HepG2 (cell line): ENCODE results near the gene SMAD3. TPM values are rescaled to one million over a fixed set of nuclear protein-coding genes. Genes with fewer than 3 reads are reported as not detected.

Source experiments
- ATAC-seq: fragments of 200-7000 bp; cut with Tn5 transposase; 3 replicates; pipeline ENCODE4 v1.9.1; 2020; ENCODE audit warnings: mild to moderate bottlenecking, moderate library complexity
- BruUV-seq: library from RNA; stranded (reverse); fragments of 400-500 nt; replicated peaks from 2 replicates; lab custom pipeline; 2021; lab: Mats Ljungman, UMichigan
- CTCF ChIA-PET: fragments of 300-600 bp; formaldehyde crosslinking; extraction: SDS; loops from one replicate; lab custom pipeline; 2021; ENCODE audit warnings: low total read pairs, inconsistent platforms, low intra/inter-chr PET ratio; lab: Yijun Ruan, JAX
- POLR2A ChIA-PET: fragments of 350-600 bp; sonication (Branson Sonifier 250); formaldehyde crosslinking; loops from one replicate; lab custom pipeline; 2020; ENCODE audit warnings: antibody characterized with exemption, inconsistent platforms; lab: Yijun Ruan, JAX
- DNase-seq: peaks from one replicate; pipeline ENCODE4 v3.0.0-alpha.2; 2015; ENCODE audit warnings: low spot score
- FAIRE-seq: peaks from 3 replicates; lab custom pipeline; 2011; peaks lifted over from hg19 to GRCh38; lab: Jason Lieb, UNC
- H2AFZ ChIP-seq: one replicate; pipeline ENCODE4 v1.6.1; 2011; ENCODE audit warnings: low read length, inconsistent platforms
- H3K27ac ChIP-seq: fragments of 300-600 bp; 3 replicates; pipeline ENCODE4 v1.8.0; 2011; ENCODE audit warnings: mixed run types, mild to moderate bottlenecking, mixed read lengths, low read length, inconsistent platforms; ENCODE audit not compliant: insufficient read depth; ENCODE audit errors: extremely low read length
- H3K27me3 ChIP-seq, 2 experiments: fragments of 200-600 bp in 1 of 2; 2 replicates in 1 of 2; 3 replicates in 1 of 2; pipeline versions ENCODE4 v1.6.0 to v1.8.0; 2011; ENCODE audit warnings: low read length in 2 of 2, mild to moderate bottlenecking in 2 of 2, moderate library complexity in 2 of 2, inconsistent platforms in 1 of 2; ENCODE audit not compliant: insufficient read depth in 2 of 2, control insufficient read depth in 1 of 2
- H3K36me3 ChIP-seq, 2 experiments: fragments of 200-600 bp in 1 of 2; replicated peaks in 1 of 2; 2 replicates in 1 of 2; 3 replicates in 1 of 2; pipeline versions ENCODE4 v1.5.1 to v1.8.0; 2011; ENCODE audit warnings: low read length in 2 of 2, inconsistent platforms in 1 of 2; ENCODE audit not compliant: insufficient read depth in 2 of 2, control insufficient read depth in 1 of 2
- H3K4me1 ChIP-seq: 2 replicates; pipeline ENCODE4 v1.5.1; 2012; ENCODE audit warnings: low read length, inconsistent platforms; ENCODE audit not compliant: insufficient read depth
- H3K4me2 ChIP-seq: 2 replicates; pipeline ENCODE4 v1.6.0; 2011; ENCODE audit warnings: low read depth, low read length, inconsistent platforms
- H3K4me3 ChIP-seq, 3 experiments: fragments of 200-600 bp in 1 of 3; sonication (generic), shearing (Covaris generic) in 1 of 3; replicated peaks in 1 of 3; 2 replicates each; pipeline ENCODE4 v1.5.1; 2011 to 2016; ENCODE audit warnings: low read length in 3 of 3, inconsistent platforms in 2 of 3, low read depth in 2 of 3, mild to moderate bottlenecking in 2 of 3, control low read depth in 1 of 3, mixed read lengths in 1 of 3; ENCODE audit not compliant: insufficient read depth in 1 of 3
- H3K79me2 ChIP-seq: one replicate; pipeline ENCODE4 v1.6.1; 2011; ENCODE audit warnings: low read length, inconsistent platforms; ENCODE audit not compliant: insufficient read depth
- H3K9ac ChIP-seq: 2 replicates; pipeline ENCODE4 v1.6.0; 2011; ENCODE audit warnings: mild to moderate bottlenecking, low read depth, low read length, inconsistent platforms; ENCODE audit not compliant: insufficient read depth
- H3K9me3 ChIP-seq: 2 replicates; pipeline ENCODE4 v1.5.1; 2012; ENCODE audit warnings: mild to moderate bottlenecking, low read length
- H4K20me1 ChIP-seq: 2 replicates; pipeline ENCODE4 v1.6.0; 2011; ENCODE audit warnings: inconsistent platforms, mild to moderate bottlenecking, low read length, moderate library complexity; ENCODE audit not compliant: insufficient read depth
- ARNT ChIP-seq: fragments of 450-650 bp; IDR thresholded peaks from 2 replicates; pipeline ENCODE4 v1.6.1; 2017
- FOSL2 ChIP-seq: sonication (generic); formaldehyde crosslinking; IDR thresholded peaks from 2 replicates; pipeline ENCODE4 v1.4.0; 2020; ENCODE audit warnings: missing genetic modification reagents
- MEIS2 ChIP-seq: sonication (generic); formaldehyde crosslinking; IDR thresholded peaks from 2 replicates; pipeline ENCODE4 v1.9.0; 2021; ENCODE audit warnings: mild to moderate bottlenecking, missing genetic modification reagents
- NR2C2 ChIP-seq: sonication (generic); formaldehyde crosslinking; IDR thresholded peaks from 2 replicates; pipeline ENCODE4 v1.4.0; 2020; ENCODE audit warnings: missing genetic modification reagents, mild to moderate bottlenecking, moderate library complexity, borderline replicate concordance
- TGIF2 ChIP-seq: IDR thresholded peaks from 2 replicates; pipeline ENCODE4 v1.6.1; 2016; ENCODE audit warnings: control low read depth, missing compliant biosample characterization
- TRIM24 ChIP-seq: sonication (generic); formaldehyde crosslinking; IDR thresholded peaks from 2 replicates; pipeline ENCODE4 v1.8.0; 2022; ENCODE audit warnings: mild to moderate bottlenecking, missing genetic modification reagents
- WIZ ChIP-seq: sonication (generic); formaldehyde crosslinking; IDR thresholded peaks from 2 replicates; pipeline ENCODE4 v1.5.1; 2020; ENCODE audit warnings: mild to moderate bottlenecking, missing genetic modification reagents
- ZBTB3 ChIP-seq: sonication (generic); formaldehyde crosslinking; IDR thresholded peaks from 2 replicates; pipeline ENCODE4 v1.4.0; 2020; ENCODE audit warnings: low read depth, mild to moderate bottlenecking, moderate library complexity, missing genetic modification reagents, borderline replicate concordance
- ZFAT ChIP-seq: sonication (generic); formaldehyde crosslinking; conservative IDR thresholded peaks from 2 replicates; pipeline ENCODE4 v1.8.1; 2023; ENCODE audit warnings: missing genetic modification reagents, inconsistent platforms
- ZNF30 ChIP-seq: sonication (generic); formaldehyde crosslinking; IDR thresholded peaks from 2 replicates; pipeline ENCODE4 v1.5.0; 2020; ENCODE audit warnings: mild to moderate bottlenecking, missing genetic modification reagents
- ZNF33B ChIP-seq: sonication (generic); formaldehyde crosslinking; IDR thresholded peaks from 2 replicates; pipeline ENCODE4 v1.5.1; 2020; ENCODE audit warnings: mild to moderate bottlenecking, missing genetic modification reagents
- WGBS: methylation state at CpG from one replicate; pipeline ENCODE4 v1.1.6; 2017; ENCODE audit warnings: low lambda C conversion rate; 5-methylcytosine and 5-hydroxymethylcytosine counted together
- in situ Hi-C: cut with HindIII; loops from 2 replicates; pipeline ENCODE4 v1.10.0; 2017; ENCODE audit warnings: low pct_unique_long_range_greater_than_20kb; ENCODE audit not compliant: extremely low pct_ligation_motif_present
- intact Hi-C: fragments of 100-400 bp; cut with micrococcal nuclease; formaldehyde crosslinking; loops from one replicate; pipeline ENCODE4 v1.10.0; 2022; ENCODE audit not compliant: unreplicated experiment
- polyA plus RNA-seq, 8 experiments: library from polyadenylated mRNA; depleted of rRNA in 3 of 8; stranded (reverse) in 7 of 8; unstranded in 1 of 8; fragments of >200 nt; fragmentation: Illumina TruSeq in 4 of 8; extraction: Trizol in 4 of 8; gene quantifications; 2 replicates each; pipeline versions ENCODE4 v1.2.1 to v1.2.3, GENCODE V29; 2011 to 2016; ENCODE audit warnings: low read depth in 4 of 8, missing spikeins in 1 of 8, mixed read lengths in 1 of 8; ENCODE audit not compliant: insufficient read depth in 1 of 8
- total RNA-seq, 5 experiments: library from RNA; depleted of rRNA; stranded (reverse); fragments of >200 nt; fragmentation: Illumina TruSeq; extraction: Trizol; gene quantifications; 2 replicates each; pipeline ENCODE4 v1.2.3, GENCODE V29; 2016; ENCODE audit warnings: low read depth in 1 of 5
- TF ChIP-seq, protein P1 (sequence below): sonication (generic); formaldehyde crosslinking; IDR thresholded peaks from 2 replicates; pipeline ENCODE4 v1.5.1; 2020; ENCODE audit warnings: mild to moderate bottlenecking, missing genetic modification reagents, borderline replicate concordance

SMAD3 gene
- total and polyA plus RNA-seq, 2 of the 13 experiments (the other 11 are each of a cell fraction or from before 2014, with no cell fraction given): 8.6 to 56.3 TPM

DNA sequence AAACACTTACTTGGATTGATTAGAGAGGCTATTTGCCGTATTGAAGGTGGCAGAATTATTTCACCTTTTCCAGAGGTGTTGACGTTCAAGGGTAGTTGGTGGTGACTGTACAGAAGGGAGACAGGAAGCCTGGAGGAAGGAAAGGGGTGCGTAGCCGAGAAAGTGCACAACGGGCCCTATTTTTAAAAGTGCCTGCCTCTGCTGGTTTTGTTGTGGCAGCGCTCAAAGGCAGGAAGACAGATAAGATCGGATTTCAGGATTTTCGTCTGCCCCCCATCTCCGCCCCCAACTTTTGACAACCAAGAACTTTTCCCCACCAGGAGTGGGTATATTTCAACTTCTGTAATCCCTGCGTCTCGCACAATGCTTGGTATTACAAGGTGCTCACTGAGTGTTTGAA is 38.5 kb downstream of the SMAD3 start (continued):
- TF ChIP-seq NR2C2 (CRISPR knock-in tag) (no peak), WIZ (CRISPR knock-in tag) (no peak), ZBTB3 (CRISPR knock-in tag) (no peak)

DNA sequence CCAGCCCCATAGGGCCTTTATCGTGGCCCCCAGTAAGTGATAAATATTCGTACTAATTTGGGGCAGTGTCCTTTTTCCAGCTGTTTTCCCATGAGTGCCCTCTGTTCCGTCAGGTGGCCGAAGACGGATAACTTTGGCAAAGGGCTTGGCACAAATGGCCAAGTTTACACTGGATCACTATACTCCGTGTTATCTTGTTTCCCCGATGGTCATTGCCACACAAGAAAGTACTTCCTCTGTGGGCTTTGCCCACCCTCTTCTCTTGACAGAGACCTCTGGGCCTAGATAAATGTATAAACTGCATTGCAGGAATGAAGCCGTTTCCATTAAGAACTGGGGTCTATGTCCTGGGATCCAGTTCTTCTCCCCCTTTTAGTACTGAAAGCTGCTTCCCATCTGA is 39.1 kb downstream of the SMAD3 start:
- Histone ChIP-seq H3K36me3 (peaks cover 6% of the 10 kb centered on the region in 2 experiments), H3K79me2 (peaks cover 79% of the 10 kb centered on the region), H3K27ac (peak overlapping the region; percentile 72), H3K27me3 (no peaks in the 10 kb centered on the region), H3K9me3 (no peaks in the 10 kb centered on the region), H4K20me1 (peaks cover 54% of the 10 kb centered on the region), H3K4me1 (peaks cover 97% of the 10 kb centered on the region), H3K4me2 (peak overlapping the region; percentile 47; the same call in 1 of the 2 replicates), H2AFZ (no peak overlapping the region), H3K9ac (no peak overlapping the region)
- FAIRE-seq (no peak), ATAC-seq (no peak), DNase-seq (no peak)
- WGBS: 82% methylated on average over 8 of the region's 8 CpGs
- intact Hi-C loops (loop anchor here (2.0 kb wide), 3 partner anchors 30 to 42 kb away; partner anchors contain the start of gene SMAD3), in situ Hi-C loops (no loop called here)
- POLR2A ChIA-PET: interaction anchor here (0.9 to 3.8 kb wide), 13 partner anchors 11 to 173 kb away, joined by 4 to 64 read pairs (median 7); partner anchors contain the start of gene SMAD3
- no TSS peak for BruUV-seq
- CTCF ChIA-PET: no interaction called here
- TF ChIP-seq ARNT (no peak), ZFAT (CRISPR knock-in tag) (no peak), TRIM24 (CRISPR knock-in tag) (no peak), ZNF30 (CRISPR knock-in tag) (no peak), TGIF2 (0 out of 2 replicates have a peak, but pooled peaks have one; percentile 3), ZNF33B (CRISPR knock-in tag) (0 out of 2 replicates have a peak, but pooled peaks have one; percentile 15), FOSL2 (CRISPR knock-in tag) (no peak), MEIS2 (no peak)
- TF ChIP-seq, protein P1, sequence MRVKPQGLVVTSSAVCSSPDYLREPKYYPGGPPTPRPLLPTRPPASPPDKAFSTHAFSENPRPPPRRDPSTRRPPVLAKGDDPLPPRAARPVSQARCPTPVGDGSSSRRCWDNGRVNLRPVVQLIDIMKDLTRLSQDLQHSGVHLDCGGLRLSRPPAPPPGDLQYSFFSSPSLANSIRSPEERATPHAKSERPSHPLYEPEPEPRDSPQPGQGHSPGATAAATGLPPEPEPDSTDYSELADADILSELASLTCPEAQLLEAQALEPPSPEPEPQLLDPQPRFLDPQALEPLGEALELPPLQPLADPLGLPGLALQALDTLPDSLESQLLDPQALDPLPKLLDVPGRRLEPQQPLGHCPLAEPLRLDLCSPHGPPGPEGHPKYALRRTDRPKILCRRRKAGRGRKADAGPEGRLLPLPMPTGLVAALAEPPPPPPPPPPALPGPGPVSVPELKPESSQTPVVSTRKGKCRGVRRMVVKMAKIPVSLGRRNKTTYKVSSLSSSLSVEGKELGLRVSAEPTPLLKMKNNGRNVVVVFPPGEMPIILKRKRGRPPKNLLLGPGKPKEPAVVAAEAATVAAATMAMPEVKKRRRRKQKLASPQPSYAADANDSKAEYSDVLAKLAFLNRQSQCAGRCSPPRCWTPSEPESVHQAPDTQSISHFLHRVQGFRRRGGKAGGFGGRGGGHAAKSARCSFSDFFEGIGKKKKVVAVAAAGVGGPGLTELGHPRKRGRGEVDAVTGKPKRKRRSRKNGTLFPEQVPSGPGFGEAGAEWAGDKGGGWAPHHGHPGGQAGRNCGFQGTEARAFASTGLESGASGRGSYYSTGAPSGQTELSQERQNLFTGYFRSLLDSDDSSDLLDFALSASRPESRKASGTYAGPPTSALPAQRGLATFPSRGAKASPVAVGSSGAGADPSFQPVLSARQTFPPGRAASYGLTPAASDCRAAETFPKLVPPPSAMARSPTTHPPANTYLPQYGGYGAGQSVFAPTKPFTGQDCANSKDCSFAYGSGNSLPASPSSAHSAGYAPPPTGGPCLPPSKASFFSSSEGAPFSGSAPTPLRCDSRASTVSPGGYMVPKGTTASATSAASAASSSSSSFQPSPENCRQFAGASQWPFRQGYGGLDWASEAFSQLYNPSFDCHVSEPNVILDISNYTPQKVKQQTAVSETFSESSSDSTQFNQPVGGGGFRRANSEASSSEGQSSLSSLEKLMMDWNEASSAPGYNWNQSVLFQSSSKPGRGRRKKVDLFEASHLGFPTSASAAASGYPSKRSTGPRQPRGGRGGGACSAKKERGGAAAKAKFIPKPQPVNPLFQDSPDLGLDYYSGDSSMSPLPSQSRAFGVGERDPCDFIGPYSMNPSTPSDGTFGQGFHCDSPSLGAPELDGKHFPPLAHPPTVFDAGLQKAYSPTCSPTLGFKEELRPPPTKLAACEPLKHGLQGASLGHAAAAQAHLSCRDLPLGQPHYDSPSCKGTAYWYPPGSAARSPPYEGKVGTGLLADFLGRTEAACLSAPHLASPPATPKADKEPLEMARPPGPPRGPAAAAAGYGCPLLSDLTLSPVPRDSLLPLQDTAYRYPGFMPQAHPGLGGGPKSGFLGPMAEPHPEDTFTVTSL (CRISPR knock-in tag): no peak
- TF ChIP-seq, all 625 proteins: peak for 2
- H3K4me3 ChIP-seq: no peak overlapping the region
